HT1080 (cell line): Measurements from ENCODE around the gene DCLRE1C. TPM values are rescaled to one million over a fixed set of nuclear protein-coding genes. Genes with fewer than 3 reads are reported as not detected.

Source experiments
- total RNA-seq: library from RNA; depleted of rRNA; stranded (reverse); fragments of >200 nt; shearing (Covaris generic); gene quantifications from 2 replicates; pipeline ENCODE4 v1.2.3, GENCODE V29; 2014; rRNA removed

DCLRE1C gene
- total RNA-seq, 1 experiment from 2014 or later, result 4.6 TPM

Other genes starting within 250 kb of the DCLRE1C start
- gene FAM107B, start 179.2 kb downstream of the DCLRE1C start, total RNA-seq, result 9.8 and 11.2 TPM in 2 replicates
- 0.10 and 0.77 TPM in 2 replicates for gene CDNF, start 116.1 kb downstream of the DCLRE1C start, total RNA-seq
- gene HSPA14, start 115.8 kb downstream of the DCLRE1C start, total RNA-seq, result 32.3 and 33.0 TPM in 2 replicates
- gene MSANTD7, start 115.8 kb downstream of the DCLRE1C start, total RNA-seq, result 25.9 and 26.1 TPM in 2 replicates
- 26.4 and 36.1 TPM in 2 replicates for gene SUV39H2, start 75.2 kb downstream of the DCLRE1C start, total RNA-seq
- gene MEIG1, start 5.3 kb upstream of the DCLRE1C start, total RNA-seq, result not detected in 2 replicates
- not detected in 2 replicates for gene OLAH, start 89.8 kb upstream of the DCLRE1C start, total RNA-seq
- 0.27 and 0.39 TPM in 2 replicates for gene ACBD7, start 134.7 kb upstream of the DCLRE1C start, total RNA-seq
- 14.0 and 20.4 TPM in 2 replicates for gene RPP38, start 143.3 kb upstream of the DCLRE1C start, total RNA-seq
- 38.1 and 44.0 TPM in 2 replicates for gene NMT2, start 214.6 kb upstream of the DCLRE1C start, total RNA-seq